GM12872 (cell line): Measurements from ENCODE around the gene ZNF627.

Experiments used
- TF ChIP-seq, protein P1 (sequence below): IDR thresholded peaks from 3 replicates; pipeline ENCODE4 v1.5.1; 2011; ENCODE audit warnings: low read depth, mild to moderate bottlenecking, low read length, moderate library complexity; ENCODE audit not compliant: insufficient read depth

ZNF627 gene

DNA sequence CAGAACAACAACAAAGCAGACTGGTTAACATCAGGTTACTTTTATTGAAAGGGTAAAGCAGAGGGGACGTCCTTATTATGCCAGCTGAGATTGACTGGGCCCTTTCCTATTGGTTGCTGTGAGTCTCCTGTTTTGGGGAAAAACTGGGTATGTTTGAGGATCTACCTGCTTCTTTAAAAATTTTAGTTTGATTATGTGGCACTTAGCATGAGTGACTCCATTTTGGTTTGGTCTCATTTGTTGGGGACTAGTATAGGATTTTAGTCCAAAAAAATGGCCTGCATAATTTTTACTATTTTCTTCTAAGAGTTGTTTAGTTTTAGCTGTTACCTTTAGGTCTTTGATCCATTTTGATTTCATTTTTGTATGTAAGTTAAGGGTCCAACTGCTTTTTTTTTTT is 14.4 kb downstream of the ZNF627 start:
- TF ChIP-seq, protein P1, sequence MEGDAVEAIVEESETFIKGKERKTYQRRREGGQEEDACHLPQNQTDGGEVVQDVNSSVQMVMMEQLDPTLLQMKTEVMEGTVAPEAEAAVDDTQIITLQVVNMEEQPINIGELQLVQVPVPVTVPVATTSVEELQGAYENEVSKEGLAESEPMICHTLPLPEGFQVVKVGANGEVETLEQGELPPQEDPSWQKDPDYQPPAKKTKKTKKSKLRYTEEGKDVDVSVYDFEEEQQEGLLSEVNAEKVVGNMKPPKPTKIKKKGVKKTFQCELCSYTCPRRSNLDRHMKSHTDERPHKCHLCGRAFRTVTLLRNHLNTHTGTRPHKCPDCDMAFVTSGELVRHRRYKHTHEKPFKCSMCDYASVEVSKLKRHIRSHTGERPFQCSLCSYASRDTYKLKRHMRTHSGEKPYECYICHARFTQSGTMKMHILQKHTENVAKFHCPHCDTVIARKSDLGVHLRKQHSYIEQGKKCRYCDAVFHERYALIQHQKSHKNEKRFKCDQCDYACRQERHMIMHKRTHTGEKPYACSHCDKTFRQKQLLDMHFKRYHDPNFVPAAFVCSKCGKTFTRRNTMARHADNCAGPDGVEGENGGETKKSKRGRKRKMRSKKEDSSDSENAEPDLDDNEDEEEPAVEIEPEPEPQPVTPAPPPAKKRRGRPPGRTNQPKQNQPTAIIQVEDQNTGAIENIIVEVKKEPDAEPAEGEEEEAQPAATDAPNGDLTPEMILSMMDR: no peak

DNA sequence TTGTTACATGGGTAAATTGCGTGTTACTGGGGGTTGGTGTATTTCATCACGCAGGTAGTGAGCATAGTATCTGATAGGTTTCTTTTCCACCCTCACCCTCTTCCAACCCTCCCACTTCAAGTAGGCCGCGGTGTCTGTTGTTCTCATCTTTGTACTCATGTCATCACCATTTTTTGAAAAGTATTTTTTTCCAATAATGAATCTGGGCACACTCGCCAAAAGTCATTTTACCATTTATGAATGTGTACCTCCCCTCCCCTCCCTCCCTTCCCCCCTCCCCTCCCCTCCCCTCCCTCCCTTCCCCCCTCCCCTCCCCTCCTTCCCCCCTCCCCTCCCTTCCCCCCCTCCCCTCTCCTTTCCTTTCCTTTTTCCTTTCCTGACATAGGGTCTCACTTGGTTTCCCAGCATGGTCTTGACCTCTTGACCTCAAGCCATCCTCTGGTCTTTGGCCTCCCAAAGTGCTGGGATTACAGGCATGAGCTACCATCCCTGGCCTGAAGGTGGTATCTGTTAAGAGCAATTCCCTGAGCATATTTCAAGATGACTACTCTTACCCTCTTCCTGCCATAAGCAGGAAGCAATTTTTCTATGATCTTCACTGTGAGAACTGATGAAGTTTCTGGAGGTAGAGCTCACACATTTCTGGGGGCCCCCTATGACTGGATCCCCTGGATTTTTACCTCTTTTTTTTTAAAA is 15.7 kb downstream of the ZNF627 start:
- TF ChIP-seq, protein P1: no peak

DNA sequence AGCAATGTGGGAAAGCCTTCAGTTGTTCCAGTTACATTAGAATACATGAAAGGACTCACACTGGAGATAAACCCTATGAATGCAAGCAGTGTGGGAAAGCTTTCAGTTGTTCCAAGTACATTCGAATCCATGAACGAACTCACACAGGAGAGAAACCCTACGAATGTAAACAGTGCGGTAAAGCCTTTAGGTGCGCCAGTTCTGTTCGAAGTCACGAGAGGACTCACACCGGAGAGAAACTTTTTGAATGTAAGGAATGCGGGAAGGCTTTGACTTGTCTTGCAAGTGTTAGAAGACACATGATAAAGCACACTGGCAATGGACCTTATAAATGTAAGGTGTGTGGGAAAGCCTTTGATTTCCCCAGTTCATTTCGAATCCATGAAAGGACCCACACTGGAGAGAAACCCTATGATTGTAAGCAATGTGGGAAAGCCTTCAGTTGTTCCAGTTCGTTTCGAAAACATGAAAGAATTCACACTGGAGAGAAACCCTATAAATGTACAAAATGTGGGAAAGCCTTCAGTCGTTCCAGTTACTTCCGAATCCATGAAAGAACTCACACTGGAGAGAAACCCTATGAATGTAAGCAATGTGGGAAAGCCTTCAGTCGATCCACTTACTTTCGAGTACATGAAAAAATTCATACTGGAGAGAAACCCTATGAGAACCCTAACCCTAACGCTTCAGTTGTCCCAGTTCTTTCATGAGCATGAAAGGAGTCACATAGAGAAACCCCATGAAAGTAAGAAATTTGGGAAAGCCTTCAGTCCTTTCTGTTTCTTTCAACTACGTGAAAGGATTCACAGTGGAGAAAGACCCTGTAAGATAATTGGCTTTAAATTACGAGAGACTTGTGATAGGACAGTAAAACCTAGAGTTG is 20.1 kb downstream of the ZNF627 start:
- TF ChIP-seq, protein P1: no peak

DNA sequence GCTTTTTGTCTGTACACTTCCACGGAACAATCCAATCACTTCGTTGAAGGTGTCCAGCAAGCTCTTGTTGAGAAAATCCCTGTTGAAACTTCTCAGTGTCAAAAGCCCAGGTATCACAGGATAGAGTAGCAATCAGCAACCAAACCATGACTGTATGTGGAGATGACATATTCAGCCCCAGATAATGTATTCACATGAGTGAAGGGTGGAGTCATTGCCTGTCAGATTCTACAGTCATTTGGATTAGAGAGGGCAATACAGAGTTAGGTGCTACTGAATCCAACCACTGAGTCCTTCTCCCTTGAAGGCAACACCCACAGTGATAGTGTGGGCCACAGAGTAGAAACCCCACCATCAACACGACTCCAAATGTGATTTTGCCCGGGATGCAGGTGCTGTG is 23.3 kb downstream of the ZNF627 start:
- TF ChIP-seq, protein P1: no peak

DNA sequence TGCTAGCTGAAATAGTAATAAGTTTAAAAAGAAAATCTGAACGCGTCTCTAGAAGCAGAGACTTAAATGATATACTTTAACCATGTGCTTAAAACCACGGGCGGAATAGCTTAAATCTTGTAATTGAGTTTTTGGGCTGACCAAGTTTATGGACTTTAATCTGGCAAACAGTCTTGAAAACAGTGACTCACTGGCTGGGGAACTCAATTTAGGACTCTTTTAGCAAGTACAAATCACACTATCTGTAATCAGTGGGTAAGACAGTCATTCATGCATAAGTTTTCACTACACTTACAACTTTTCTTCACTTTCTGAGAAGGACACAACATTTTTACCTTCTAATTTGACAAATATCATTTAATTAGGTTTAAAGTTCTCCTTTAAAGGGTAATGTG is 26.8 kb downstream of the ZNF627 start:
- TF ChIP-seq, protein P1: no peak

DNA sequence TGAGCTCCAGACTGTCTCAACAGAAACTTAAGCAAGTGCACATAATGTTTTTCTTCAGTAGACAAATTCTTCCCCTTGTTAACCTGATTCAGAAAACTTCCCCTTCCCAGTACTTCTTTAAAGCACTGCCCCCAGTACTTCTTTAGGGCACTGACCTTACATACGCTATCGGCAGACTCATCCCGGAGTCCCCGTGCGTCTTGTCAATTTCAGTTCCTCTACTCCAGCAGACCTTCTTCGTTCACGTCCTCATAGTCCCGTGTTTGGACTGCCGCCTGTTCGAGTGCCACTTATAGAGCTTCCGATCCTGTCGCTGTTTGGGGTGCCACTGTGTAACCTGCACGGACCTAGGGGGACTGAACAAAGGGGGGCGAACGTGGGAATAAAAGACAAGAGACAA is 29.0 kb downstream of the ZNF627 start:
- TF ChIP-seq, protein P1: no peak

DNA sequence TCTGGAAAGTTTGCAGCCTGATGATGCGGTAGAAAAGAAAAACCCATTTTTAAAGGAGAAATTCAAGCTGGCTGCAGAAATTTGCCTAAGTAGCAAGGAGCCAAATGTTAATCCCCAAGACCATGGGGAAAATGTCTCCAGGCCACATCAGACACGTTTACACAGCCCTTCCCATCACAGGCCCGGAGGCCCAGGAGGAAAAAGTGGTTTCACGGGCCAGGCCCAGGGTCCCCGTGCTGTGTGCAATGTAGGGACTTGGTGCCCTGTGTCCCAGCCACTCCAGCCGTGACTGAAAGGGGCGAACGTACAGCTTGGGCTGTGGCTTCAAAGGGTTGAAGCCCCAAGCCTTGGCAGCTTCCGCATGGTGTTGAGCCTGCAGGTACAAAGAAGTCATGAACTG is 35.9 kb downstream of the ZNF627 start:
- TF ChIP-seq, protein P1: no peak
